ENCODE measurements around the gene EIF4ENIF1.
"Not testable (repeated sequence)": the region's sequence is repeated elsewhere in the genome, so short reads cannot be mapped to it uniquely, and the experiment has no call there.

Gene EIF4ENIF1

GRCh38 chr22:31501738-31502137 is 12.1 kb upstream of the EIF4ENIF1 start:
- no peak for TF ChIP-seq POLR2A (IDR thresholded peaks at IDR 0.05; ENCODE audit: low read depth, low read length)
- DNase-seq (ENCODE audit: insufficient read length, low spot score) (no peak), FAIRE-seq (no peak)

- no peak for DNase-seq (ENCODE audit: insufficient read length, low spot score)
- FAIRE-seq, result no peak
- no peak for TF ChIP-seq POLR2A (IDR thresholded peaks at IDR 0.05; ENCODE audit: low read depth, low read length)
Observed at GRCh38 chr22:31497148-31497938, 7.7 kb upstream of the EIF4ENIF1 start.

- TF ChIP-seq POLR2A (IDR thresholded peaks at IDR 0.05; ENCODE audit: low read depth, low read length), result no peak
- FAIRE-seq (no peak), DNase-seq (ENCODE audit: insufficient read length, low spot score) (no peak)
Observed at GRCh38 chr22:31496735-31497146, 7.1 kb upstream of the EIF4ENIF1 start.

- FAIRE-seq (peak; percentile 45), DNase-seq (ENCODE audit: insufficient read length, low spot score) (peak; percentile 77)
- peak; percentile 44 for TF ChIP-seq POLR2A (IDR thresholded peaks at IDR 0.05; ENCODE audit: low read depth, low read length)
Observed at GRCh38 chr22:31496007-31496734, 6.5 kb upstream of the EIF4ENIF1 start, which contains the start of gene SFI1. SFI1 (plus strand) TSS chr22:31496536; CDS start chr22:31508285, 11,749 bp downstream.

GRCh38 chr22:31495343-31495742 is 5.7 kb upstream of the EIF4ENIF1 start:
- FAIRE-seq, result no peak
- no peak for TF ChIP-seq POLR2A (IDR thresholded peaks at IDR 0.05; ENCODE audit: low read depth, low read length)
- DNase-seq (ENCODE audit: insufficient read length, low spot score), result no peak

- not testable (repeated sequence) for FAIRE-seq
Observed at GRCh38 chr22:31493355-31493754, 3.7 kb upstream of the EIF4ENIF1 start.

GRCh38 chr22:31492151-31492550 is 2.5 kb upstream of the EIF4ENIF1 start:
- FAIRE-seq, result no peak
- no peak for DNase-seq (ENCODE audit: insufficient read length, low spot score)
- TF ChIP-seq POLR2A (IDR thresholded peaks at IDR 0.05; ENCODE audit: low read depth, low read length), result no peak

More at GRCh38 chr22:31493355-31493754, 3.7 kb upstream of the EIF4ENIF1 start:
- DNase-seq (ENCODE audit: insufficient read length, low spot score), result not testable (repeated sequence)

GRCh38 chr22:31491218-31491962 is 1.7 kb upstream of the EIF4ENIF1 start:
- DNase-seq (ENCODE audit: insufficient read length, low spot score) (no peak), FAIRE-seq (no peak)
- TF ChIP-seq POLR2A (IDR thresholded peaks at IDR 0.05; ENCODE audit: low read depth, low read length), result no peak

GRCh38 chr22:31490496-31490925 is 869 bp upstream of the EIF4ENIF1 start:
- DNase-seq (ENCODE audit: insufficient read length, low spot score), result peak; percentile 30
- no peak for TF ChIP-seq POLR2A (IDR thresholded peaks at IDR 0.05; ENCODE audit: low read depth, low read length)
- peak; percentile 50 for FAIRE-seq

GRCh38 chr22:31488988-31489617 is 539 bp downstream of the EIF4ENIF1 start:
- TF ChIP-seq POLR2A (IDR thresholded peaks at IDR 0.05; ENCODE audit: low read depth, low read length), result no peak
- no peak for FAIRE-seq
- peak; percentile 19 for DNase-seq (ENCODE audit: insufficient read length, low spot score)

- TF ChIP-seq POLR2A (IDR thresholded peaks at IDR 0.05; ENCODE audit: low read depth, low read length), result no peak
- no peak for FAIRE-seq
- DNase-seq (ENCODE audit: insufficient read length, low spot score), result no peak
Observed at GRCh38 chr22:31488346-31488883, 1.2 kb downstream of the EIF4ENIF1 start.

GRCh38 chr22:31486951-31487350 is 2.7 kb downstream of the EIF4ENIF1 start:
- no peak for TF ChIP-seq POLR2A (IDR thresholded peaks at IDR 0.05; ENCODE audit: low read depth, low read length)
- DNase-seq (ENCODE audit: insufficient read length, low spot score) (no peak), FAIRE-seq (no peak)

- not testable (repeated sequence) for DNase-seq (ENCODE audit: insufficient read length, low spot score); FAIRE-seq
Observed at GRCh38 chr22:31486369-31486768, 3.3 kb downstream of the EIF4ENIF1 start.

GRCh38 chr22:31482470-31482869 is 7.2 kb downstream of the EIF4ENIF1 start:
- FAIRE-seq; DNase-seq (ENCODE audit: insufficient read length, low spot score): not testable (repeated sequence)
